GM23338 (cell line): ENCODE results near the gene DENND6A. TPM values are rescaled to one million over a fixed set of nuclear protein-coding genes. Genes with fewer than 3 reads are reported as not detected.

Source experiments
- ATAC-seq: fragments of 200-7000 bp; cut with Tn5 transposase; 3 replicates; pipeline ENCODE4 v1.9.1; 2020
- DNase-seq: peaks from one replicate; pipeline ENCODE4 v3.0.0-alpha.2; 2015; ENCODE audit warnings: low spot score
- H2AFZ ChIP-seq: fragments of 200-600 bp; sonication (generic); 2 replicates; pipeline ENCODE4 v1.8.0; 2016; ENCODE audit warnings: antibody characterized with exemption, mild to moderate bottlenecking, moderate library complexity
- H3F3A ChIP-seq: fragments of 200-600 bp; sonication (generic); replicated peaks from 2 replicates; pipeline ENCODE4 v1.8.0; 2017; ENCODE audit warnings: antibody characterized with exemption, mixed run types, low read depth
- H3K27ac ChIP-seq: fragments of 200-600 bp; sonication (generic); 2 replicates; pipeline ENCODE4 v1.6.1; 2016; ENCODE audit warnings: low read depth
- H3K27me3 ChIP-seq: fragments of 200-600 bp; sonication (generic); 2 replicates; pipeline ENCODE4 v1.8.0; 2016; ENCODE audit warnings: mild to moderate bottlenecking, mixed run types, moderate library complexity; ENCODE audit not compliant: insufficient read depth
- H3K36me3 ChIP-seq: fragments of 200-600 bp; sonication (generic); 2 replicates; pipeline ENCODE4 v1.8.0; 2016; ENCODE audit warnings: mild to moderate bottlenecking; ENCODE audit not compliant: insufficient read depth
- H3K4me1 ChIP-seq: fragments of 200-600 bp; sonication (generic); 2 replicates; pipeline ENCODE4 v1.8.0; 2016; ENCODE audit warnings: mild to moderate bottlenecking, moderate library complexity; ENCODE audit not compliant: insufficient read depth
- H3K4me2 ChIP-seq: fragments of 200-600 bp; sonication (generic); 2 replicates; pipeline ENCODE4 v1.7.1; 2017; ENCODE audit warnings: mixed run types
- H3K4me3 ChIP-seq: fragments of 200-600 bp; sonication (generic); 2 replicates; pipeline ENCODE4 v1.6.1; 2016; ENCODE audit warnings: mixed run types
- H3K79me2 ChIP-seq: fragments of 200-600 bp; sonication (generic); replicated peaks from 2 replicates; pipeline ENCODE4 v1.8.0; 2017; ENCODE audit warnings: mild to moderate bottlenecking; ENCODE audit not compliant: insufficient read depth
- H3K9me2 ChIP-seq: fragments of 200-600 bp; sonication (generic); 2 replicates; pipeline ENCODE4 v1.8.0; 2017; ENCODE audit not compliant: insufficient read depth
- H4K20me1 ChIP-seq: fragments of 200-600 bp; sonication (generic); replicated peaks from 2 replicates; pipeline ENCODE4 v1.8.0; 2017; ENCODE audit warnings: mild to moderate bottlenecking; ENCODE audit not compliant: insufficient read depth
- H3K27ac Mint-ChIP-seq: 2 replicates; pipeline ENCODE4 v1.8.0; 2020; ENCODE audit warnings: inconsistent platforms, mild to moderate bottlenecking, moderate library complexity, mixed read lengths
- H3K27me3 Mint-ChIP-seq: 3 replicates; pipeline ENCODE4 v1.8.0; 2022; ENCODE audit warnings: low read depth, mild to moderate bottlenecking, moderate library complexity, mixed read lengths, inconsistent platforms; ENCODE audit not compliant: insufficient read depth, poor library complexity
- H3K36me3 Mint-ChIP-seq: 3 replicates; pipeline ENCODE4 v1.8.0; 2021; ENCODE audit warnings: low read depth, mild to moderate bottlenecking, inconsistent platforms, moderate library complexity, mixed read lengths
- H3K4me1 Mint-ChIP-seq: 3 replicates; pipeline ENCODE4 v1.8.0; 2020; ENCODE audit warnings: mild to moderate bottlenecking, inconsistent platforms, mixed read lengths
- H3K4me3 Mint-ChIP-seq: 3 replicates; pipeline ENCODE4 v1.8.0; 2021; ENCODE audit warnings: moderate library complexity, mild to moderate bottlenecking, inconsistent platforms, mixed read lengths
- H3K9me3 Mint-ChIP-seq: 3 replicates; pipeline ENCODE4 v1.8.0; 2020; ENCODE audit warnings: moderate library complexity, mild to moderate bottlenecking, inconsistent platforms, mixed read lengths
- CREB1 ChIP-seq: fragments of 250-450 bp; sonication (Bioruptor Pico); IDR thresholded peaks from 2 replicates; pipeline ENCODE4 v1.5.0; 2020; ENCODE audit warnings: low read depth, mild to moderate bottlenecking, moderate library complexity
- CTCF ChIP-seq, 2 experiments: fragments of 200-600 bp in 1 of 2; sonication (generic) in 1 of 2; conservative IDR thresholded peaks; 2 replicates each; pipeline versions ENCODE4 v1.5.1 to v1.6.1; 2016 to 2017; ENCODE audit warnings: antibody characterized with exemption in 2 of 2, low read depth in 2 of 2, mild to moderate bottlenecking in 2 of 2, moderate library complexity in 1 of 2
- ETS1 ChIP-seq: IDR thresholded peaks from 2 replicates; pipeline ENCODE4 v1.6.1; 2016; ENCODE audit warnings: antibody characterized with exemption
- EZH2 ChIP-seq: fragments of 200-600 bp; sonication (generic); IDR thresholded peaks from one replicate; pipeline ENCODE4 v1.8.0; 2017; ENCODE audit warnings: antibody characterized with exemption, mild to moderate bottlenecking, low read depth; ENCODE audit not compliant: unreplicated experiment
- EZH2phosphoT487 ChIP-seq: fragments of 200-600 bp; sonication (generic); IDR thresholded peaks from one replicate; pipeline ENCODE4 v1.8.1; 2018; ENCODE audit warnings: antibody characterized with exemption; ENCODE audit not compliant: unreplicated experiment
- JUNB ChIP-seq: IDR thresholded peaks from one replicate; pipeline ENCODE4 v1.6.1; 2016; ENCODE audit warnings: antibody characterized with exemption; ENCODE audit not compliant: unreplicated experiment
- NANOG ChIP-seq: IDR thresholded peaks from 2 replicates; pipeline ENCODE4 v1.6.1; 2016; ENCODE audit warnings: antibody characterized with exemption, borderline replicate concordance
- POLR2AphosphoS5 ChIP-seq: IDR thresholded peaks from 2 replicates; pipeline ENCODE4 v1.6.1; 2016; ENCODE audit warnings: antibody characterized with exemption, low read depth
- REST ChIP-seq: IDR thresholded peaks from one replicate; pipeline ENCODE4 v1.6.1; 2018; ENCODE audit warnings: antibody characterized with exemption; ENCODE audit not compliant: unreplicated experiment
- STAT1 ChIP-seq: IDR thresholded peaks from one replicate; pipeline ENCODE4 v1.6.1; 2016; ENCODE audit warnings: antibody characterized with exemption; ENCODE audit not compliant: unreplicated experiment
- ZNF114 ChIP-seq: fragments of 250-450 bp; sonication (Bioruptor Pico); IDR thresholded peaks from 2 replicates; pipeline ENCODE4 v1.5.0; 2020; ENCODE audit warnings: mild to moderate bottlenecking, moderate library complexity
- ZNF331 ChIP-seq: fragments of 250-450 bp; sonication (Bioruptor Pico); IDR thresholded peaks from 2 replicates; pipeline ENCODE4 v1.5.0; 2020; ENCODE audit warnings: low read depth, mild to moderate bottlenecking, moderate library complexity
- polyA plus RNA-seq: library from polyadenylated mRNA; unstranded; fragments of >200 nt; fragmentation: Nextera tagmentation; extraction: Ambion mirVana; gene quantifications from 2 replicates; pipeline ENCODE4 v1.2.1, GENCODE V29; 2016
- total RNA-seq: library from RNA; depleted of rRNA; stranded (reverse); fragments of >200 nt; shearing (Covaris generic); gene quantifications from 2 replicates; pipeline ENCODE4 v1.2.3, GENCODE V29; 2014
- TF ChIP-seq, protein P1 (sequence below): fragments of 250-450 bp; sonication (Bioruptor Pico); IDR thresholded peaks from 2 replicates; pipeline ENCODE4 v1.5.0; 2020; ENCODE audit warnings: mild to moderate bottlenecking, moderate library complexity

The DENND6A gene
- total and polyA plus RNA-seq, 2 experiments from 2014 or later, result 7.5 to 17.5 TPM

- H3K4me3 Mint-ChIP-seq, result no peak overlapping the region
- DNase-seq (no peak), ATAC-seq (no peak)
- Histone ChIP-seq H3K9me2 (no peaks in the 10 kb centered on the region), H3K27ac (no peak overlapping the region), H3F3A (no peaks in the 10 kb centered on the region), H3K4me1 (no peaks in the 10 kb centered on the region; the same call in 1 of the 2 replicates), H4K20me1 (no peaks in the 10 kb centered on the region), H2AFZ (no peak overlapping the region), H3K4me2 (no peak overlapping the region), H3K36me3 (no peaks in the 10 kb centered on the region), H3K4me3 (no peak overlapping the region), H3K27me3 (no peaks in the 10 kb centered on the region), H3K79me2 (no peaks in the 10 kb centered on the region)
- H3K27ac Mint-ChIP-seq, result no peak overlapping the region
- H3K27me3 Mint-ChIP-seq, result peaks cover 2% of the 10 kb centered on the region
- TF ChIP-seq JUNB, result no peak
- no peak for TF ChIP-seq NANOG
- no peak for TF ChIP-seq CTCF (conservative IDR thresholded peaks at IDR 0.05; ENCODE audit: low read depth in 2 of 2)
- no peak for TF ChIP-seq ZNF114 (CRISPR knock-in tag)
- TF ChIP-seq EZH2phosphoT487, result no peak
- TF ChIP-seq POLR2AphosphoS5, result no peak
- no peak for TF ChIP-seq ETS1
- no peak for TF ChIP-seq REST
- no peak for TF ChIP-seq STAT1
- TF ChIP-seq EZH2, result no peak
- no peak for TF ChIP-seq CREB1
- no peak for TF ChIP-seq ZNF331 (CRISPR knock-in tag)
- TF ChIP-seq, protein P1, sequence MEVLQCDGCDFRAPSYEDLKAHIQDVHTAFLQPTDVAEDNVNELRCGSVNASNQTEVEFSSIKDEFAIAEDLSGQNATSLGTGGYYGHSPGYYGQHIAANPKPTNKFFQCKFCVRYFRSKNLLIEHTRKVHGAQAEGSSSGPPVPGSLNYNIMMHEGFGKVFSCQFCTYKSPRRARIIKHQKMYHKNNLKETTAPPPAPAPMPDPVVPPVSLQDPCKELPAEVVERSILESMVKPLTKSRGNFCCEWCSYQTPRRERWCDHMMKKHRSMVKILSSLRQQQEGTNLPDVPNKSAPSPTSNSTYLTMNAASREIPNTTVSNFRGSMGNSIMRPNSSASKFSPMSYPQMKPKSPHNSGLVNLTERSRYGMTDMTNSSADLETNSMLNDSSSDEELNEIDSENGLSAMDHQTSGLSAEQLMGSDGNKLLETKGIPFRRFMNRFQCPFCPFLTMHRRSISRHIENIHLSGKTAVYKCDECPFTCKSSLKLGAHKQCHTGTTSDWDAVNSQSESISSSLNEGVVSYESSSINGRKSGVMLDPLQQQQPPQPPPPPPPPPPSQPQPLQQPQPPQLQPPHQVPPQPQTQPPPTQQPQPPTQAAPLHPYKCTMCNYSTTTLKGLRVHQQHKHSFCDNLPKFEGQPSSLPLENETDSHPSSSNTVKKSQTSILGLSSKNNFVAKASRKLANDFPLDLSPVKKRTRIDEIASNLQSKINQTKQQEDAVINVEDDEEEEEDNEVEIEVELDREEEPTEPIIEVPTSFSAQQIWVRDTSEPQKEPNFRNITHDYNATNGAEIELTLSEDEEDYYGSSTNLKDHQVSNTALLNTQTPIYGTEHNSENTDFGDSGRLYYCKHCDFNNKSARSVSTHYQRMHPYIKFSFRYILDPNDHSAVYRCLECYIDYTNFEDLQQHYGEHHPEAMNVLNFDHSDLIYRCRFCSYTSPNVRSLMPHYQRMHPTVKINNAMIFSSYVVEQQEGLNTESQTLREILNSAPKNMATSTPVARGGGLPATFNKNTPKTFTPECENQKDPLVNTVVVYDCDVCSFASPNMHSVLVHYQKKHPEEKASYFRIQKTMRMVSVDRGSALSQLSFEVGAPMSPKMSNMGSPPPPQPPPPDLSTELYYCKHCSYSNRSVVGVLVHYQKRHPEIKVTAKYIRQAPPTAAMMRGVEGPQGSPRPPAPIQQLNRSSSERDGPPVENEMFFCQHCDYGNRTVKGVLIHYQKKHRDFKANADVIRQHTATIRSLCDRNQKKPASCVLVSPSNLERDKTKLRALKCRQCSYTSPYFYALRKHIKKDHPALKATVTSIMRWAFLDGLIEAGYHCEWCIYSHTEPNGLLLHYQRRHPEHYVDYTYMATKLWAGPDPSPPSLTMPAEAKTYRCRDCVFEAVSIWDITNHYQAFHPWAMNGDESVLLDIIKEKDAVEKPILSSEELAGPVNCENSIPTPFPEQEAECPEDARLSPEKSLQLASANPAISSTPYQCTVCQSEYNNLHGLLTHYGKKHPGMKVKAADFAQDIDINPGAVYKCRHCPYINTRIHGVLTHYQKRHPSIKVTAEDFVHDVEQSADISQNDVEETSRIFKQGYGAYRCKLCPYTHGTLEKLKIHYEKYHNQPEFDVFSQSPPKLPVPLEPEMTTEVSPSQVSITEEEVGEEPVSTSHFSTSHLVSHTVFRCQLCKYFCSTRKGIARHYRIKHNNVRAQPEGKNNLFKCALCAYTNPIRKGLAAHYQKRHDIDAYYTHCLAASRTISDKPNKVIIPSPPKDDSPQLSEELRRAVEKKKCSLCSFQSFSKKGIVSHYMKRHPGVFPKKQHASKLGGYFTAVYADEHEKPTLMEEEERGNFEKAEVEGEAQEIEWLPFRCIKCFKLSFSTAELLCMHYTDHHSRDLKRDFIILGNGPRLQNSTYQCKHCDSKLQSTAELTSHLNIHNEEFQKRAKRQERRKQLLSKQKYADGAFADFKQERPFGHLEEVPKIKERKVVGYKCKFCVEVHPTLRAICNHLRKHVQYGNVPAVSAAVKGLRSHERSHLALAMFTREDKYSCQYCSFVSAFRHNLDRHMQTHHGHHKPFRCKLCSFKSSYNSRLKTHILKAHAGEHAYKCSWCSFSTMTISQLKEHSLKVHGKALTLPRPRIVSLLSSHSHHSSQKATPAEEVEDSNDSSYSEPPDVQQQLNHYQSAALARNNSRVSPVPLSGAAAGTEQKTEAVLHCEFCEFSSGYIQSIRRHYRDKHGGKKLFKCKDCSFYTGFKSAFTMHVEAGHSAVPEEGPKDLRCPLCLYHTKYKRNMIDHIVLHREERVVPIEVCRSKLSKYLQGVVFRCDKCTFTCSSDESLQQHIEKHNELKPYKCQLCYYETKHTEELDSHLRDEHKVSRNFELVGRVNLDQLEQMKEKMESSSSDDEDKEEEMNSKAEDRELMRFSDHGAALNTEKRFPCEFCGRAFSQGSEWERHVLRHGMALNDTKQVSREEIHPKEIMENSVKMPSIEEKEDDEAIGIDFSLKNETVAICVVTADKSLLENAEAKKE (CRISPR knock-in tag), result no peak
- H3K36me3 Mint-ChIP-seq, result peaks cover under 1% of the 10 kb centered on the region; the same call in 1 of the 3 replicates
- H3K4me1 Mint-ChIP-seq, result no peaks in the 10 kb centered on the region
- peaks cover under 1% of the 10 kb centered on the region; the same call in 2 of the 3 replicates for H3K9me3 Mint-ChIP-seq
These were observed 22.8 kb upstream of the DENND6A start for GRCh38 chr3:57715686-57716085.
